Activated T-cell treated with anti-CD3 and anti-CD28 coated beads for 4 hours (primary cell): Measurements from ENCODE around the gene ADGRD1.
"Not testable (repeated sequence)": the region's sequence is repeated elsewhere in the genome, so short reads cannot be mapped to it uniquely, and the experiment has no call there.

ENCODE experiments used
- DNase-seq: peaks from one replicate; pipeline ENCODE4 v3.0.0-alpha.2; 2020

ADGRD1 gene

GRCh38 chr12:130988751-130989150, 35.0 kb downstream of the ADGRD1 start:
- DNase-seq: no peak

- no peak for DNase-seq
Observed at GRCh38 chr12:130989391-130989790, 35.7 kb downstream of the ADGRD1 start.

- DNase-seq: no peak
Observed at GRCh38 chr12:130990034-130990433, 36.3 kb downstream of the ADGRD1 start.

DNA sequence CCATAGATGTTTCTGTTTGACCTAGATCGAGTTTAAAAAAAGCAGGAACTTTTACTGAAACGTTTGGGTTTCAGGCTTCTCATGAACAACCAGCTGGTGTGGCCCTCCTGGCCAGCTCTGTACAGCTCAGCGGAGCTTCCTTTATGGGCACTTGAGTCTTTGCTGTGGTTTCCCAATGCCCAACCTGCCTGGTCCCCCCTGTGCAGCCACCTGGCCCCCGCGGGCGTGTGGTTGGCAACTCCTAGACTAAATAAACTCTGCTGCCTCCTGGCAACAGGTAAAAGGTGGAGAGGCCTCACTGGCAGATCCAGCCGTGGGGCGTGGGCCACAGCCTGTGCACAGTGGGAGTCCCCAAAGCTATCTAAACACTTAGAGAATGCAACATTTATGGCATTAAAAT, 38.7 kb downstream of the ADGRD1 start:
- DNase-seq: no peak

DNA sequence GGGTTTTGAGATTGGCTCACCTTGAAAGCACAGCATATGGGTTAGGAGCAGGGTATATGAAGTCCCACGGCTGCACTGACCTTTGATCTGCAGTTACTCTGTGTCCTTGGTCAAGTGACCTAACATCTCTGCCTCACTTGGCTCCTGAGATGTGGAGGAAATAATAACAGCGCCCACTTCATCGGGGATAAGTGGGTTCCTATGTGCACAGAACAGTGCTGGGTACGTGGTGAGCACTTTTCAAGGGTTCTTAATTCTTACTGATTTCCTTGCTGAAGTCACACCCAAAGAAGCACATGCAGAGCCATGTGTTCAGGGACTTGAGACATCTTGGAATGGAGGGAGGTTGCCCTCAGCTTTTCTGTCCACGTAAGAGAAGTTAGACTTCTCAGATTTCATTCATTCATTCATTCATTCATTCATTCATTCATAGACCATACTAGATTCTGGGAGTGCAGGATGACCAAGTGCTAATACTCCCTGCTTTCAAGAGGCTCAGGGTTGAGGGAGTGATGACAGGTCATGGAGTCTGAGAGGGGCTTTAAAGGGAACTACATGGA, 39.4 kb downstream of the ADGRD1 start:
- no peak for DNase-seq

DNA sequence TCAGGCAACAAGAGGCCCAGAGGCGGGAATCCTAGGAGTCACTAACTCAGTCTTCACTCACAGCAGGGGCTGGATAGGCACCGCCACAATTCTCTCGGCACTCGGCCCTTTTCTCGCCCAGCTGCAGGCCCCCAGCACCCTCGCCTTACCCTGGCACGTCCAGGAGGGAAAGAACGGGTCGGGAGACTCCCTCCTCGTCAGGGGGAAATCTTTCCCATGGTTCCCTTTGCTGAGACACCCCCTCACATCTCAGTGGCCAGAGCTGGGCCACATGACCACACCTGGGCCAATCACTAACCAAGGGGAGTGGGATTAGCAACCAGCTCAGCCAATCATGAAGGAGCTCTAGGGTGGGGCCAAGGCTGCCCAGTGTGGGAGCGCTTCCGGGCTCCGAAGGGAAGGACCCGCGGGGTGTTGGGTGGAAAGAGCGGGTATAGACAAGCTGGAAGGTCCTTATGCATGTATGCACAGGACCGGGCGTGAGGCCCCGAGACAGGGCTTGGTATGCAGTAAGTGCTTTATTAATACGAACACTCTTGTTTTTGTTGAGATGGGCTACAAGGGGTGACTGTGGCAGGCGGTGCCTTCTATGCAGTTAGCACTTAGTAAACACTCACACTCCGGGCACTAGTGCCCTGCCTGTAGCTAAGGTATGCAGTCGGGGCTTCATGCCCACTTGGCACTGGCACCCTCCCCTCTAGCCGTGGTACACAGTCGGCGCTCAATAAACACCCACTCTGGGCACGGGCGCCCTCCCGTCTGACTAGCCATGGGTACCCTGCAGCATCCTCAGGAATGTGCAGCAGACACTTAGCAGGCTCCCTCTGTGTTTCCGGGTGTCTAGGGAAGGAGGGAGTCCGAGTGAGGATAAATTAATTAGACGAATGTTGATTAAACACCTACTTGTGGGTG, 40.3 kb downstream of the ADGRD1 start:
- DNase-seq: no peak

DNA sequence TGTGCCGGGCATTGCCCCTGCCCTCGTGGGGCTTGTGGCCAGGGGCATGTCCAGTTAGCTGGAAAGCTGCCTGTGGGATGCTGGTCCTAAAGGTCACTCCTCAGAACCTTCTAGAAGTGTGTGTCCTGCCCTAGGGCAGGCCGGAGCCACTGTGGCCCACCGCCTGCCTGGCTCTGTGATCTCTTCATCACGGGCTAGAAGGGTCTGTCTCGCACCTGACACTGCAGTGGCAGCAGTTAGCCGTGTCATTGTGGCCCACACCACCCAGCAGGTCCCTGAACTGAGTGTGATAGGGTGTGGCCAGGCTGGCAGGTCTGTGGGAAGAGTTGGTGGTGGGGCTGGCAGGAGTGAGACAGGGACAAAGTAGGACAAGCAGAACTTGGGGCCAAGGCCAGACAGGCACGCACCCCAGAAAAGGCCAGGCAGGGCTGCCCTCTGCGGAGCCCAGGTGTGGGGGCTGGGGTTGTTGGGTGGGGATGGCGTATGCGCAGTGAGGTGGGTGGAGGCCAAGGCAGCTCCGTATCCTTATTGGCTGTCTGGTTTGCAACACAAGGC, 41.2 kb downstream of the ADGRD1 start:
- no peak for DNase-seq

GRCh38 chr12:130995386-130995969, 41.8 kb downstream of the ADGRD1 start:
- not testable (repeated sequence) for DNase-seq

DNA sequence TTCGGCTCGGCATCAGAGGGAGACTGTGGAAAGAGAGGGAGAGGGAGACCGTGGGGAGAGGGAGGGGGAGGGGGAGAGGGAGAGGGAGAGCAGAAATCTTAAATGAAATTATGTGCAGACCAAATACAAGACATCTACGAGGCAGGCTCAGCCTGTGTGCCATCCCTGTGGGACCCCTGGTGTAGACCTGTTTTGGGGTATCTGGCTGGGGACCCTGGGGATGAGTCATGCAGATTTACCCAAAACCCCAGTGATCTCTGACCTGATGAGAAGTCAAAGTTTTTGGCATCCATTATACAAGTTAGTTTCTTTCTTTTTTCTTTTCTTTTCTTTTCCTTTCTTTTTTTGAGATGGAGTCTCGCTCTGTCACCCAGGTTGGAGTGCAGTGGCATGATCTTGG, 44.4 kb downstream of the ADGRD1 start:
- no peak for DNase-seq

DNA sequence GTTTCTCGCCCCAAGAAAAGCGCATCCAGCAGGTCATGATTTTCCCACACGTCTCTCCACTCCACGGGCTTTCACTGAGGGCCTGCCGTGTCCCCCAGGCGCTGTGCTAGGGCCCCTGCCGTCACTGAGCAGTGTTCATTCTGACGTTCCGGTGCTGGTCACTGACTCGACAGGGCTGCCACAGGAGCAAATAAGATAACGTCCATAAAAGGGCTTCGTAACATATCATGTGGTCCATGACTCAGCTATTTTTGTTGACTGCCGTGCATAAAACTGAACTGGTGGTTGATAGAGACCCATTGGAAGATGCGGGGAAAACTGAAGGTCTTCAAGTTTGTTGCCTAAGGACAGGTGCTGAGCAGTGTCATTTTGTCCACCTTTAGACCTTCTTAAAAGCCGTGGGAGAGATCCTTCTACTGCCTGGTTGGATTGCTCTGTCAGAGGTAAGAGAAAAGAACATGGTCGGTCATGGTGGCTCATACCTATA, 46.3 kb downstream of the ADGRD1 start:
- no peak for DNase-seq

DNA sequence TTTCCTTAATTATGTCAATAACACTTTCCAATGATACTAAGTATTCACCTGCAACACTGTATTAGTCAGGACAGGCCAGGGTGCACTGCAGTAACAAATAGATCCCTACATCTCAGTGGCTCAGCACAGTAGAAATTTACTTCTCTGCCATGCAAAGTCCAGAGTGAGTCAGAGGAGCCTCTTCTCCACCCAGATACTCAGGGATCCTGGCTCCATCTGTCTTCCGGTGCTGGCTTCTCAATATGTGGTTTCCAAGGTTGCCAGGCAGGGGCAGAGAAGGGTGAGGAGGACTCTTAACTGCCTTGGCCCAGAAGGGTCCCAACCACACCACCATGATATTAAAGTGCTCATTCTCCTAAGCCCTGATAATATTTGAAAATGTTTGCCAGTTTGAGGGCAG, 47.8 kb downstream of the ADGRD1 start:
- no peak for DNase-seq

DNA sequence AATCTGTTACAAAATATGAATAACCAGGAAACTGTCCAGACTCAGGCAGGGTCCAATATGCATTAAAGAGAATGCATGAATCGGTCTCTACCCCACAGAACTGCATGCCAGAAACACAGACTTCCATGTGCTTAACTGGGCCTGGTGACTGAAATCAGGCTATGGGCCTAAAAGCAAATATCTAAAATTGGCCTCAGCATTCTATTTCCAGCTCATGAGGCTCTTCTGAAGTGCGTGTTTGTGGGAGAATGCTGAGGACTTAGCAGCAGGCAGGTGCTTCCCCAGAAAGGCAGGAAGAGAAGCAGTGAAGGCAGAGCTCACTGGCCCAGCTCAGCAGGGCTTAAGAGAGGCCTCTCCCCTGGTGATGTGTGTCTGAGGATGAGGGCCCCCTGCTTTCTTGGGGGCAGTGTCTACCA, 48.5 kb downstream of the ADGRD1 start:
- no peak for DNase-seq

- DNase-seq: no peak
Observed at GRCh38 chr12:131003036-131003715, 49.5 kb downstream of the ADGRD1 start.

DNA sequence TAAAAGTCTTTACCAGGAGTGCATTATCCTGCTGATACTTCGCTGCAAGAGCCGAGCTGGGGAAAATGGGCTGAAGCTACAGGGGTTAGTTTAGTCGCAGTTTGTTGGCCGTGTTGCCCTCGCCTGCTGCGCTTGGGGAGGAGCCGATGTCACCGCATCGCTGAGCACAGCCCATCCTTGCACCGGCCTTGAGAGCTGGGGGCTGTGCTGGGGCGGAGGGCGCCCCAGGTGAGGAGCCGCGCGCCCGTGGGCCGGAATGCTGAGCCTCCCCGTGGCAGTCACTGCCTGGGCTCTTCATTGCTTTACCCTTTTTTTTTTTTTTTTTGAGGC, 50.0 kb downstream of the ADGRD1 start:
- DNase-seq: no peak

DNA sequence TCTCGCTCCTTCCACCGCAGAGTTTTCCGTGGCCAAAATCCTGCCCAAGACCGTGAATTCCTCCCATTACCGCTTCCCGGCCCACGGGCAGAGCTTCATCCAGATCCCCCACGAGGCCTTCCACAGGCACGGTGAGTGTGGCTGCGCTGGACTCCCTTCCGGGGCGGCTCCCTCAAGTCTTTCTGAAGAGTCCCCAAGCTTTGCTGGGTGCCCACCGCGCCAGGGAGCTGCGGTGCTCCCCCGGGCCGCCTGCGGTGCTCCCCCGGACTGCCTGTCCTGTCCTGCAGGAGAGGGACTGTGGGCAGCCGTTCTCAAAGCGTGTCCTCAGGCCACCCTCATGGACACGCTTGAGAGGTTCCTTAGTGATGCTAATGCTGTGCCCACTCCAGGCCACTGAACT, 50.5 kb downstream of the ADGRD1 start:
- no peak for DNase-seq

GRCh38 chr12:131005161-131006035, 51.7 kb downstream of the ADGRD1 start:
- DNase-seq: no peak

DNA sequence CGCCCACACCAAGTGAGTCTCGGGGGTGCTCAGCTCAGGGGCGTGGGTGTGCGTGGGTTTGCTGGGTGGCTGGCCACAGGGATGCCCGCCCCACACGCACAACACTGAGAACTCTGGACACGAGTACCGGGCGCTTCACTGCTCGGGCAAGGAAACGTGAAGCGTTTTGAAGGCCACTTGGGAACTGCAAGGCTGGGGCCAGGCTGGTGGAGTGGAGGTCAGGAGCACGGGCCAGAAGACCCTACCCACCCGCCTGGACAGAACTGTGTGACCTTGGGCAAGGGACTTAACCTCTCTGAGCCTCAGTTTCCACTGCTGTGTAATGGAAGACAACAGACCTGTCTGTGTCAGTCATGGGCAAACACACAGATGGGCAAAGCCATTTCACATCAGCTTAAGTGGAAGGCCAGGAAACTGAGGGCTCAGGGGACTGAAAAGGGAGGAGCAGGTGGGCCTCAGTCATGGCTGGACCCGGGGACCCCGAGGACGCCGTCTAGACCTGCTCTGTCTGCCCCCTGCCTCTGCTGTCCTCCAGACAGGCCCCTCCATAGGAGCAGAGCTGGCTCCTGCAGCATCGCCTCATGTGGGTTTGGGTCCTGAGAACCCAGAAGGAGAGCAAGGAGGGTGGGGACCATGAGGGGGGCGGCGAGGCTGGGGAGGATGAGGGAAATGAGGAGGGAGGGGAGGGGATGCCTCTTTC, 52.5 kb downstream of the ADGRD1 start:
- no peak for DNase-seq

DNA sequence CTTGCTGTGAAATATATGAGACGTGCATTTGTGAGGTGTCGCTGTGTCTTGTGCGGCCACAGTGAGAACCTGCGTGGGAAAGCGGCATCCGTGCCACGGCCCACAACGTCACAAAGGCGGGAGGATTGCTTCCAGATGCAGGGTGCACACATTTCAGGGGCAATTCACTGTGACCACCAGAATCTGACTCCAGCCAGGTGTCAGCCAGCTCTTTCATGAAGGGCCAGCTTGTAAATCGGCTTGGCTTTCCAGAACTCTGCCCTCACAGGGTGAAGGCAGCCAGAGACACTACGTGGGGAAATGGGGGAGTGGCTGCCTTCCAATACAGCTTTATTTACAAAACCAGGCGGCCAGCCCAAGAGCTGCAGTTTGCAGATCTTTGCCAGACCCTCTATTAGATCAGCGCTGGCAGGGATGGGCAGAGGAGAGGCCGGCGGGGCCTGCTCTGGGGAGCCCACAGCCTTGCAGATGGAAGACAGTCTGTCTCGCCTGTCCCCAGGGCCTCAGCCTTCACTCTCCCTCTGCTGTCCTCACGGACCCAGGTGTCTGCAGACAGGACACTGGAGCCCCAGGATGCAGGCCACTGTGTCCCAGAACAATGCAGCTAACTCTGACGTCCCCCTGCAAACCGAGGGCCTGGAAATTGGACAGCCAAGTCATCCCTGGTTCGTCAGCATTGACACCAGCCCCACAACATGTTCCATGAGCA, 53.5 kb downstream of the ADGRD1 start:
- DNase-seq: no peak

DNA sequence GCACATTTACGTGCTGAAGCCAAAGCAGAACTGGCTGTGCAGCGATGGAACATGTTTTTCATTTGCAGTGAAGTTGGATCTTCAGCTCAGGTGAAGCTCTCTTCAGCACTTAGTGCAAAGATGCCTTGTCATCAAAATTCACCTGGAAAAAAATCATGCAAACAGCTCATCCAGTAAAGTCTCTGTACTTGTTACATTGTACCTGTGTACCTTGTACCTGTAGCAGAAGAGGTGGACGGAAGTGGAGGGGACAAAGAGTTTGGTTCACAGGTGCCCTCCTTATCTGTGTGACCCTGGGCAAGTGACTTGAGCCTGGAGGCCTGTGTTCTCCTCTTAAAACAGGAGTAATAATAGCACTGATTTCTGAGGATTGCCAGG, 54.0 kb downstream of the ADGRD1 start:
- no peak for DNase-seq

DNA sequence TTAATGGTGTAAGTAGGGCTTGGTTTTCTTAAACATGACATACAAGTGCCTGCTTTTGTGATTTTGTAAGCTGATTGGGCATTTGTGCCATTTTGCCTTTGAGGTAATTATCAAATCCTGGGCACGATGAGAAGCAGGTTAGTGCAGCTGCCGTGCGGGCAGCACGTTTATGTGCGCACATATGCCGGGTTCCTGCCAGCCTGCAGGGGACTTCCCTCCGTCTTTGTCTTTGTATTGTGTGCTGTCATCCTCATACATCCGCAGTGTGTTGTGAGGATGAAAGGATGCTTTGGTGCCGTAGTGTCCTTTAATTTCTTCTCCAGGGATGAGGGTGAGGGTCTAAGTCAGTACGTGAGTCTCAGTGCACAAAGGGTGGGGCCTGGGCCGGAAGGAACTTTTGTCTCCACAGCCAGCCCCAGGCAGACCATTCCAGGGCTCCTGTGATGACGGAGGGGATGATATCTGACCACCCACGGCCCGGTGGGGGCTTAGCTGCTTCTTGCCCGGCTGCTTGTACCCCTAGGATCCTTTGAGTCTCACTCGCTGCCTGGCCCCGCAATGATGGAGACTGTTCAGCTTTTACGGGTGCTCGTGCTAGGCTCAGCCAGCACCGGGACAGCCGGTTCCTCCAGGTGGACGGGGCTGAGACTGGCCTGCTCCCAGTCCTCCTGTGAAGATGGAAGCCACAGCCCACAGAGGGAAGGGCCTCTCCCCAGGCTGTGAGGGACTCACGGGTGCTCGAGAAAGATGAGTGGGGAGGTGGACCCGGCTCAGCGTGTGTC, 54.6 kb downstream of the ADGRD1 start:
- DNase-seq: no peak
